HEK293 (cell line): Measurements from ENCODE around the gene TFAP2E.

Experiments used
- CTCF ChIA-PET: fragments of 350-600 bp; formaldehyde crosslinking; extraction: SDS; loops from one replicate; lab custom pipeline; 2021; ENCODE audit warnings: antibody characterized with exemption; lab: Yijun Ruan, JAX
- POLR2A ChIA-PET: fragments of 300-600 bp; formaldehyde crosslinking; extraction: SDS; loops from one replicate; lab custom pipeline; 2020; ENCODE audit warnings: antibody characterized with exemption, inconsistent platforms; lab: Yijun Ruan, JAX
- H3K27ac ChIP-seq: fragments of 200-500 bp; sonication (Bioruptor generic); 2 replicates; pipeline ENCODE4 v1.5.1; 2014; ENCODE audit warnings: low read depth, low read length, control low read depth, inconsistent platforms; ENCODE audit errors: extremely low read depth
- H3K36me3 ChIP-seq, 2 experiments: fragments of 200-500 bp in 1 of 2; sonication (Bioruptor generic) in 1 of 2; 1 replicate in 1 of 2; 2 replicates in 1 of 2; pipeline ENCODE4 v1.5.1; 2014 to 2017; ENCODE audit warnings: inconsistent platforms in 2 of 2, low read length in 2 of 2; ENCODE audit not compliant: control insufficient read depth in 2 of 2, insufficient read depth in 1 of 2
- H3K4me1 ChIP-seq: fragments of 200-500 bp; sonication (Bioruptor generic); 2 replicates; pipeline ENCODE4 v1.5.1; 2014; ENCODE audit warnings: mild to moderate bottlenecking, low read length, inconsistent platforms; ENCODE audit not compliant: control insufficient read depth, insufficient read depth
- H3K4me3 ChIP-seq: 2 replicates; pipeline ENCODE4 v1.5.1; 2011; ENCODE audit warnings: low read depth, mild to moderate bottlenecking, control low read depth, low read length, moderate library complexity
- H3K9me3 ChIP-seq: fragments of 200-500 bp; sonication (Bioruptor generic); 2 replicates; pipeline ENCODE4 v1.5.1; 2014; ENCODE audit warnings: low read depth, low read length, inconsistent platforms; ENCODE audit not compliant: control insufficient read depth, insufficient read depth
- BCL11A ChIP-seq: fragments of 450-650 bp; formaldehyde crosslinking; IDR thresholded peaks from 2 replicates; pipeline ENCODE4 v1.5.1; 2016; ENCODE audit warnings: low read depth, missing biosample characterization, missing genetic modification characterization
- BCL6B ChIP-seq: fragments of 450-650 bp; formaldehyde crosslinking; IDR thresholded peaks from 2 replicates; pipeline ENCODE4 v1.5.1; 2017; ENCODE audit warnings: missing biosample characterization, missing genetic modification characterization
- GLI2 ChIP-seq: fragments of 450-650 bp; formaldehyde crosslinking; IDR thresholded peaks from 2 replicates; pipeline ENCODE4; 2017; ENCODE audit warnings: missing biosample characterization, missing genetic modification characterization, low read depth, borderline replicate concordance
- GLIS2 ChIP-seq: fragments of 450-650 bp; formaldehyde crosslinking; IDR thresholded peaks from 2 replicates; pipeline ENCODE4 v1.5.1; 2016; ENCODE audit warnings: missing biosample characterization, missing genetic modification characterization
- SCRT2 ChIP-seq: fragments of 450-650 bp; formaldehyde crosslinking; IDR thresholded peaks from 2 replicates; pipeline ENCODE4 v1.5.1; 2016; ENCODE audit warnings: missing biosample characterization, missing genetic modification characterization
- ZBTB48 ChIP-seq: fragments of 450-650 bp; formaldehyde crosslinking; IDR thresholded peaks from 2 replicates; pipeline ENCODE4 v1.5.1; 2016; ENCODE audit warnings: missing biosample characterization, missing genetic modification characterization
- ZNF10 ChIP-seq: fragments of 450-650 bp; formaldehyde crosslinking; IDR thresholded peaks from 2 replicates; pipeline ENCODE4 v1.5.1; 2017; ENCODE audit warnings: missing biosample characterization, missing genetic modification characterization
- ZNF132 ChIP-seq: fragments of 450-650 bp; formaldehyde crosslinking; IDR thresholded peaks from 2 replicates; pipeline ENCODE4 v1.5.1; 2017; ENCODE audit warnings: missing biosample characterization, missing genetic modification characterization, borderline replicate concordance
- ZNF18 ChIP-seq: fragments of 450-650 bp; formaldehyde crosslinking; IDR thresholded peaks from 2 replicates; pipeline ENCODE4 v1.5.1; 2016; ENCODE audit warnings: missing biosample characterization, missing genetic modification characterization
- ZNF324 ChIP-seq: fragments of 450-650 bp; formaldehyde crosslinking; IDR thresholded peaks from 2 replicates; pipeline ENCODE4 v1.5.1; 2016; ENCODE audit warnings: missing biosample characterization, missing genetic modification characterization
- ZNF600 ChIP-seq: fragments of 450-650 bp; formaldehyde crosslinking; IDR thresholded peaks from 2 replicates; pipeline ENCODE4 v1.5.1; 2016; ENCODE audit warnings: missing biosample characterization, missing genetic modification characterization
- ZNF664 ChIP-seq: fragments of 450-650 bp; formaldehyde crosslinking; IDR thresholded peaks from 2 replicates; pipeline ENCODE4 v1.5.1; 2016; ENCODE audit warnings: missing biosample characterization, missing genetic modification characterization
- ZSCAN4 ChIP-seq: fragments of 450-650 bp; formaldehyde crosslinking; IDR thresholded peaks from 2 replicates; pipeline ENCODE4 v1.5.1; 2017; ENCODE audit warnings: missing biosample characterization, missing genetic modification characterization

The TFAP2E gene

GRCh38 chr1:35561297-35561971, 11.7 kb upstream of the TFAP2E start:
- H3K9me3 ChIP-seq, result no peaks in the 10 kb centered on the region
- no peak for TF ChIP-seq ZNF10 (tag by site-specific recombination)
- TF ChIP-seq ZSCAN4, result peak; percentile 79
- peak; percentile 96 for TF ChIP-seq ZNF600 (tag by site-specific recombination)
- TF ChIP-seq ZNF132 (tag by site-specific recombination), result no peak
- ChIA-PET POLR2A (no interaction called here), CTCF (interaction anchor here (0.7 kb wide), 1 partner anchor 111 kb away, joined by 4 read pairs; no protein-coding TSS in a partner anchor)
- no peak overlapping the region for H3K27ac ChIP-seq
- no peak overlapping the region for H3K4me3 ChIP-seq
- peaks cover 0 to 71% of the 10 kb centered on the region in 2 experiments; a peak in 2 of 3 replicates for H3K36me3 ChIP-seq
- H3K4me1 ChIP-seq, result 0 out of 2 replicates have a peak, but pooled peaks cover 2% of the 10 kb centered on the region

GRCh38 chr1:35561972-35562680, 11.0 kb upstream of the TFAP2E start:
- peaks cover 0 to 78% of the 10 kb centered on the region in 2 experiments; a peak in 2 of 3 replicates for H3K36me3 ChIP-seq
- no peak overlapping the region for H3K27ac ChIP-seq
- 0 out of 2 replicates have a peak, but pooled peaks cover 2% of the 10 kb centered on the region for H3K4me1 ChIP-seq
- CTCF ChIA-PET, result interaction anchor here (0.6 to 0.7 kb wide), 2 partner anchors 111 to 710 kb away, joined by 3 to 4 read pairs; no protein-coding TSS in a partner anchor
- no peak overlapping the region for H3K4me3 ChIP-seq
- peak; percentile 64 for TF ChIP-seq SCRT2 (tag by site-specific recombination)
- 0 out of 2 replicates have a peak, but pooled peaks have one; percentile 12 for TF ChIP-seq GLIS2
- no peak for TF ChIP-seq ZNF324
- no peaks in the 10 kb centered on the region for H3K9me3 ChIP-seq
- POLR2A ChIA-PET, result no interaction called here

- Histone ChIP-seq H3K27ac (no peak overlapping the region), H3K4me1 (0 out of 2 replicates have a peak, but pooled peaks cover 2% of the 10 kb centered on the region), H3K9me3 (no peaks in the 10 kb centered on the region), H3K4me3 (no peak overlapping the region), H3K36me3 (peaks cover 0 to 80% of the 10 kb centered on the region in 2 experiments; a peak in 2 of 3 replicates)
- TF ChIP-seq ZNF664 (tag by site-specific recombination) (no peak), ZNF18 (tag by site-specific recombination) (no peak), ZBTB48 (tag by site-specific recombination) (no peak), BCL6B (tag by site-specific recombination) (no peak), GLI2 (tag by site-specific recombination) (no peak), BCL11A (tag by site-specific recombination) (no peak)
- ChIA-PET POLR2A (no interaction called here), CTCF (no interaction called here)
Observed at GRCh38 chr1:35563166-35563565, 9.9 kb upstream of the TFAP2E start.
